ENCODE measurements around the gene SMCO2. TPM values are rescaled to one million over a fixed set of nuclear protein-coding genes. Genes with fewer than 3 reads are reported as not detected.

Gene SMCO2
- total and polyA plus RNA-seq, 10 of the 15 experiments (the other 5 are each of a cell fraction or from before 2014, with no cell fraction given): 0.11 to 2.3 (median 0.67) TPM

GRCh38 chr12:27504507-27504906, 58.0 kb downstream of the SMCO2 start:
- no TSS peak for BruUV-seq (replicated peaks)

More at GRCh38 chr12:27504507-27504906, 58.0 kb downstream of the SMCO2 start:
- Histone ChIP-seq H3K79me2 (ENCODE audit: control insufficient read depth, insufficient read depth, low read length) (no peaks in the 10 kb centered on the region), H3K4me1 (ENCODE audit: control insufficient read depth, insufficient read depth, low read length) (no peaks in the 10 kb centered on the region), H3K4me2 (ENCODE audit: control insufficient read depth, insufficient read depth) (no peak overlapping the region), H3K27ac (ENCODE audit: control insufficient read depth, insufficient read depth) (no peak overlapping the region), H3K36me3 (ENCODE audit: control insufficient read depth in 2 of 2, insufficient read depth in 2 of 2, low read length in 1 of 2) (no peaks in the 10 kb centered on the region), H3K27me3 (replicated peaks in 1 of 2; ENCODE audit: control insufficient read depth in 2 of 2, insufficient read depth in 2 of 2, low read length in 1 of 2) (no peaks in the 10 kb centered on the region), H3K9me3 (replicated peaks; ENCODE audit: control insufficient read depth, insufficient read depth, low read length) (no peaks in the 10 kb centered on the region), H2AFZ (ENCODE audit: control insufficient read depth, low read depth, low read length) (no peak overlapping the region), H4K20me1 (ENCODE audit: control insufficient read depth, insufficient read depth) (no peaks in the 10 kb centered on the region), H3K9ac (ENCODE audit: control insufficient read depth, insufficient read depth, low read length) (no peak overlapping the region), H3K4me3 (no peak overlapping the region)
- DNase-seq (ENCODE audit: low read depth, low spot score) (no peak), FAIRE-seq (no peak), ATAC-seq (no peak)
- in situ Hi-C loops (cut with MboI) (no loop called here), intact Hi-C loops (cut with micrococcal nuclease; ENCODE audit: unreplicated experiment) (no loop called here)
- ChIA-PET POLR2A (no interaction called here), RAD21 (ENCODE audit: unreplicated experiment) (no interaction called here), SMC1A (ENCODE audit: uncharacterized antibody, unreplicated experiment) (interaction anchor here (1.4 kb wide), 1 partner anchor 19 kb away, joined by 3 read pairs; the partner anchor contains the start of gene PPFIBP1), CTCF (interaction anchor here (1.1 kb wide), 1 partner anchor 19 kb away, joined by 3 read pairs; no protein-coding TSS in a partner anchor)
- TF ChIP-seq CHD2 (IDR thresholded peaks at IDR 0.05; ENCODE audit: borderline replicate concordance, low read depth, low read length) (no peak), RELA (IDR thresholded peaks at IDR 0.05; ENCODE audit: borderline replicate concordance, partially characterized antibody) (no peak), ESRRA (IDR thresholded peaks at IDR 0.05; ENCODE audit: low read length) (no peak), ZBTB40 (IDR thresholded peaks at IDR 0.05; ENCODE audit: borderline replicate concordance) (no peak), MTA3 (IDR thresholded peaks at IDR 0.05; ENCODE audit: borderline replicate concordance, low read length) (no peak), HCFC1 (IDR thresholded peaks at IDR 0.05; ENCODE audit: low read length) (no peak), EED (IDR thresholded peaks at IDR 0.05; ENCODE audit: low read depth) (no peak), BMI1 (IDR thresholded peaks at IDR 0.05; ENCODE audit: borderline replicate concordance) (no peak), SIN3A (IDR thresholded peaks at IDR 0.05; ENCODE audit: low read depth, low read length) (no peak), CREB1 (IDR thresholded peaks at IDR 0.05; ENCODE audit: low read depth) (no peak), MLLT1 (IDR thresholded peaks at IDR 0.05) (no peak), NR2C2 (IDR thresholded peaks at IDR 0.05; ENCODE audit: borderline replicate concordance, control insufficient read depth, insufficient read length, low read depth) (no peak), ZNF274 (IDR thresholded peaks at IDR 0.05; ENCODE audit: insufficient read depth, insufficient read length) (no peak), SPI1 (IDR thresholded peaks at IDR 0.05; ENCODE audit: borderline replicate concordance, insufficient read depth, low read depth, low read length) (no peak), STAT1 (conservative IDR thresholded peaks at IDR 0.05) (no peak)
- 34% methylated on average over 2 of the region's 2 CpGs for WGBS (ENCODE audit: insufficient coverage, insufficient replicate concordance, low lambda C conversion rate, missing lambda C conversion rate)

All from GM12878 (cell line).